ENCODE results near the gene TLN1. TPM values are rescaled to one million over a fixed set of nuclear protein-coding genes. Genes with fewer than 3 reads are reported as not detected.

Gene TLN1
- total RNA-seq, 3 donors from 2014 or later (not counting 1 experiment from before 2014, with no cell fraction given), result 509 to 552 (median 528) TPM

DNA sequence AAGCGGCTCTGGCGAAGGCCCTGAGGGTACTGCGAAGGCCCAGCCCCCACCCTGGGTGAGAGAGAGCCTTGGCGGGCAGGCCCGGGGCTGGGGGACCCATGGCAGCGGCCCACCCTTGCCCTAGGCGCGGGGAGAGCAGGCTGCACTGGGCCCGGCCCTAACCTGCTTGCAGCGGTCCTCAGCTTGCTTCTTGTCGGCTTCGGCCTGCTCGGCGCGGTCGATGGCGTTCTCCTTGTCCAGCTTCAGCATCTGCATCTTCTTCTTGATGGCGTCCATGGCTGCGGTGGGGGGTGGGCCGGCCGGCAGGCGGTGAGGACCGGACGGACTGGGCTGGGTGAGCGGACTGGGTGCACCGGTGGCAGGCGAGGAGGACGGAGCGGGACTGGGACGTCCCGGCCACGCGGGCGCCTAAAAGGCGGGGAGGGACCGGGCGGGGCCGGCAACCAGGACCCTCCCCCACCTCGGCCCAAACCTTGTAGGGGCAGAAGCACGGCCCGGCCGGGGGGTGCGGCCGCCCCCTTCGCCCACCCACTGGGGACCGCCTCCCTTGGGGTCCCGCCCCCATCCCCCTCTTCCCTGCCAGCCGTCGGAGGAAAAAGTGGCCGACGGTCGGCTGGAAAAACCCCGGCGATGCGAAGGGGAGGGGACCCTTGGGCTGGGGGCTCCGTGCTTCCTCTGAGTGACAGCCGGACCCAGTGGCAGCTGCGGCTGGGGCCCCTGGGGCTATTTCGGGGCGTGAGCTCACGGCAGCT, 42.3 kb downstream of the TLN1 start, which contains the start of gene TPM2:
TPM2 (minus strand) TSS at position 384 of the 752 bp plus-strand sequence; CDS start at position 276, 108 bp downstream.
- no peaks in the 10 kb centered on the region for H3K9me3 ChIP-seq (ENCODE audit: control insufficient read depth, insufficient read depth, low read length)
- peak within 1 kb of the TSS; percentile 47 for H3K27ac ChIP-seq (ENCODE audit: low read length)
- DNase-seq, result no peak
- H3K4me1 ChIP-seq (ENCODE audit: control insufficient read depth, insufficient read depth, low read length), result peaks cover 17% of the 10 kb centered on the region
- Mint-ChIP-seq H3K27me3 (ENCODE audit: low read depth in 2 of 2) (no peaks in the 10 kb centered on the region), H3K4me1 (peaks cover 0 to 25% of the 10 kb centered on the region in 2 donors), H3K4me3 (peak within 1 kb of the TSS; percentile 90), H3K36me3 (no peaks in the 10 kb centered on the region), H3K9me3 (no peaks in the 10 kb centered on the region), H3K27ac (peak within 1 kb of the TSS in 1 of 2 donors; percentile 84)
- 49% methylated on average over 61 of the region's 61 CpGs for WGBS (ENCODE audit: insufficient coverage)
- intact Hi-C loops (cut with micrococcal nuclease), result no loop called here
- TF ChIP-seq CTCF (IDR thresholded peaks at IDR 0.05), result no peak
- H3K27me3 ChIP-seq (ENCODE audit: control insufficient read depth, insufficient read depth, low read length), result no peaks in the 10 kb centered on the region
- no peak for ATAC-seq
- H3K36me3 ChIP-seq (ENCODE audit: control insufficient read depth, insufficient read depth, low read length), result peaks cover 4% of the 10 kb centered on the region
- peak within 1 kb of the TSS; percentile 78 for H3K4me3 ChIP-seq (ENCODE audit: low read length)

GRCh38 chr9:35688558-35689541, 43.1 kb downstream of the TLN1 start:
- intact Hi-C loops (cut with micrococcal nuclease), result no loop called here
- peaks cover 4% of the 10 kb centered on the region for H3K36me3 ChIP-seq (ENCODE audit: control insufficient read depth, insufficient read depth, low read length)
- H3K4me3 ChIP-seq (ENCODE audit: low read length), result no peak overlapping the region
- Mint-ChIP-seq H3K27me3 (ENCODE audit: low read depth in 2 of 2) (no peaks in the 10 kb centered on the region), H3K27ac (peak overlapping the region in 1 of 2 donors; percentile 48), H3K4me1 (peaks cover 0 to 25% of the 10 kb centered on the region in 2 donors), H3K9me3 (no peaks in the 10 kb centered on the region), H3K4me3 (peak overlapping the region; percentile 81), H3K36me3 (no peaks in the 10 kb centered on the region)
- TF ChIP-seq CTCF (IDR thresholded peaks at IDR 0.05), result no peak
- 94% methylated on average over 11 of the region's 12 CpGs for WGBS (ENCODE audit: insufficient coverage)
- no peaks in the 10 kb centered on the region for H3K9me3 ChIP-seq (ENCODE audit: control insufficient read depth, insufficient read depth, low read length)
- no peaks in the 10 kb centered on the region for H3K27me3 ChIP-seq (ENCODE audit: control insufficient read depth, insufficient read depth, low read length)
- peaks cover 17% of the 10 kb centered on the region for H3K4me1 ChIP-seq (ENCODE audit: control insufficient read depth, insufficient read depth, low read length)
- ATAC-seq, result no peak
- no peak for DNase-seq
- H3K27ac ChIP-seq (ENCODE audit: low read length), result no peak overlapping the region

DNA sequence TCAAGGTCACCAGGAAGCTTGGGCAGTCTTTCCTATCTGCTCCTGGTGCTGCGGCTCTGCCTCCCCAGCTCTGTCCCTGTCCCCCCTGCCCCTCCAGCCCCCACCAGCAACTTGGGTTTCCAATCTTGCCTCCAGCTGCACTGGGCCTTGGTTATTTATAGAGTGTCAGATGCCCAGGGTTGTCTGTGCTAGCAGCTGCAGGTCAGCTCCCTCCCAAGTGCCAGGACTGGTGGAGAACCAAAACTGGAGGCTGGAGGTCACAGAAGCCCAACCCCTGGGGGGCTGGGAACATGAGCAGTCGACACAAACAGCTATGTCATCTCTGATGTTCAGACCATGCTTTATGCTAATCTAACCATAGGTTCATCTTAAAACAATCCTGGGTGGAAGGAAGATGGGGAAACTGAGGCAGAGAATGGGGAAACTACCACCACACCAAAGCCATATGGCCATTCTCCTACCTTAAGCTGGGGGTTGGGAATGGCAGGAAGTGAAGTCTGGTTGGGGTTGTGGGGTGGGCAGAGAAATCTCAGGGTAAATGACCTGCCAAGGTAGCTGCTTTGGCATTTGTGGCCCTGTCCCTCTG, 43.9 kb downstream of the TLN1 start:
- intact Hi-C loops (cut with micrococcal nuclease), result no loop called here
- Histone ChIP-seq H3K4me3 (ENCODE audit: low read length) (no peak overlapping the region), H3K27ac (ENCODE audit: low read length) (no peak overlapping the region), H3K9me3 (ENCODE audit: control insufficient read depth, insufficient read depth, low read length) (no peaks in the 10 kb centered on the region), H3K36me3 (ENCODE audit: control insufficient read depth, insufficient read depth, low read length) (peaks cover 4% of the 10 kb centered on the region), H3K27me3 (ENCODE audit: control insufficient read depth, insufficient read depth, low read length) (no peaks in the 10 kb centered on the region), H3K4me1 (ENCODE audit: control insufficient read depth, insufficient read depth, low read length) (peaks cover 17% of the 10 kb centered on the region)
- H3K27ac Mint-ChIP-seq, result no peak overlapping the region
- no peak for TF ChIP-seq CTCF (IDR thresholded peaks at IDR 0.05)
- H3K36me3 Mint-ChIP-seq, result no peaks in the 10 kb centered on the region
- peaks cover 0 to 25% of the 10 kb centered on the region in 2 donors for H3K4me1 Mint-ChIP-seq
- no peak for DNase-seq
- no peaks in the 10 kb centered on the region for H3K27me3 Mint-ChIP-seq (ENCODE audit: low read depth in 2 of 2)
- ATAC-seq, result no peak
- WGBS (ENCODE audit: insufficient coverage), result 100% methylated on average over 2 of the region's 2 CpGs
- H3K4me3 Mint-ChIP-seq, result no peak overlapping the region
- no peaks in the 10 kb centered on the region for H3K9me3 Mint-ChIP-seq

All from natural killer cell (primary cell).